Activated T-cell treated with anti-CD3 and anti-CD28 coated beads, Interleukin-2, amount 50 U/mL, for 1 hour (primary cell): ENCODE data around the gene NDOR1.
A peak's percentile ranks its signal among the peaks of the same experiment; 100 is the strongest.

Source experiments
- DNase-seq: peaks from one replicate; pipeline ENCODE4 v3.0.0-alpha.2; 2020

NDOR1 gene

DNA sequence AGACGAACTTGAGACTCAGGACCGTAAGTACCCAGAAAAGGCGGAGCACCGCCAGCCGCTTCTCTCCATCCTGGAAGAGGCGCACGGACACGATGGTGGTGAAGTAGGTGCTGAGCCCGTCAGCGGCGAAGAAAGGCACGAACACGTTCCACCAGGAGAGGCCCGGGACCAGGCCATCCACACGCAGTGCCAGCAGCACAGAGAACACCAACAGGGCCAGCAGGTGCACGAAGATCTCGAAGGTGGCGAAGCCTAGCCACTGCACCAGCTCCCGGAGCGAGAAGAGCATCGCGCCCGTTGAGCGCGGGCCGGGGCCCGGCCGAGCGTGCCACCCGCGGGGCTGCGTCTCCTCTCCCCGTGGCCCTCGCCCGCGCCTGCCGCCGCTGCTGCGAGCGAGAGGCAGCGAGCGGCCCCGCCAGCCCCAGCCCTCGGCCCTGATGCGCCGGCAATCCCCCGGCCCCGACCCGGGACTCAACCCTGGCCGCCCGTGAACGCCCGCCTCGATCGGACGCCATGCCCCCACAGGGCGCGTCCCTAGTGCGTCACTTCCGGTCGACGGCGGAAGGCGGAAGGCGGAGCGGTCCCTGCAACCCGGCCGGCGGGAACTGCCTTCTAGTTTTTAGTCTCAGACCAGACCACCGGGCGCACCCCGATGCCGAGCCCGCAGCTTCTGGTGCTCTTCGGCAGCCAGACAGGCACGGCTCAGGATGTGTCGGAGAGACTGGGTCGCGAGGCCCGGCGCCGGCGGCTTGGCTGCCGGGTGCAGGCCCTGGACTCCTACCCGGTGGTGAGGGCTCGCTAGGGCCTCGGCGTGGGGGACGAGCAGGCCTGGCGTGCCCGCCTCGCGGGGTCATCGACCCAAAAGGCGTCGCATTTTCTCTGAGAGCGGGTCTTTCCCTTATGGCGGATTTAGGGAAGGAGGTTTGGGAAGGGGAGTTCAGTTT, at the start of gene NDOR1, which contains the start of gene TMEM203:
NDOR1 (plus strand) TSS at position 575 of the 944 bp plus-strand sequence; CDS start at position 653, 78 bp downstream.
TMEM203 (minus strand) TSS at position 523 of the 944 bp plus-strand sequence; CDS start at position 289, 234 bp downstream.
- peak; percentile 93 for DNase-seq

DNA sequence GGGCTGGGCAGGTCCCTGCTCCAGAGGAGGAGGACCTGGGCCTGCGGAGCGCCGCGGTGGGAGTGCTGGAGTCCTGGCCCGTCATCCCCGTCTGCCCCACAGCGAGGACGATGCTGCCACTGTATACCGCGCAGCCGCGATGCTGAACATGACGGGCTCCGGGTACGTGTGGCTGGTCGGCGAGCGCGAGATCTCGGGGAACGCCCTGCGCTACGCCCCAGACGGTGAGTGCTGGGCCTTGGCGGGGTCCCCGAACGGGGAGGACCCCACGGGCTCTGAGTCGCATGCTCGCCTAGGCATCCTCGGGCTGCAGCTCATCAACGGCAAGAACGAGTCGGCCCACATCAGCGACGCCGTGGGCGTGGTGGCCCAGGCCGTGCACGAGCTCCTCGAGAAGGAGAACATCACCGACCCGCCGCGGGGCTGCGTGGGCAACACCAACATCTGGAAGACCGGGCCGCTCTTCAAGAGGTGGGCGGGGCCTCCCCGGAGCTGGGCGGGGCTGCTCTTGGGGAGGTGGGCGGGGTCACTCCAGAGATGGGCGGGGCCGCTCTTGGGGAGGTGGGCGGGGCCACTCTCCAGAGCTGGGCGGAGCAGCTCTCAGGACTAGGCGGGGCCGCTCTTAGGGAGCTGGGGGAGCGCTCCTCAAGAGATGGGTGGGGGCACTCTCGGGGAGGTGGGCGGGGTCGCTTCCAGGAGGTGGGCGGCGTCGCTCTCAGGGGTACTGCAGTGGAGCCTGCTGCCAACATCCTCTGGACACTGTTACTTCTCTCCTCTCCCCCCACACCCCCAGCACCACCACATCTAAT, 48.7 kb upstream of the NDOR1 start:
- DNase-seq: peak; percentile 63

DNA sequence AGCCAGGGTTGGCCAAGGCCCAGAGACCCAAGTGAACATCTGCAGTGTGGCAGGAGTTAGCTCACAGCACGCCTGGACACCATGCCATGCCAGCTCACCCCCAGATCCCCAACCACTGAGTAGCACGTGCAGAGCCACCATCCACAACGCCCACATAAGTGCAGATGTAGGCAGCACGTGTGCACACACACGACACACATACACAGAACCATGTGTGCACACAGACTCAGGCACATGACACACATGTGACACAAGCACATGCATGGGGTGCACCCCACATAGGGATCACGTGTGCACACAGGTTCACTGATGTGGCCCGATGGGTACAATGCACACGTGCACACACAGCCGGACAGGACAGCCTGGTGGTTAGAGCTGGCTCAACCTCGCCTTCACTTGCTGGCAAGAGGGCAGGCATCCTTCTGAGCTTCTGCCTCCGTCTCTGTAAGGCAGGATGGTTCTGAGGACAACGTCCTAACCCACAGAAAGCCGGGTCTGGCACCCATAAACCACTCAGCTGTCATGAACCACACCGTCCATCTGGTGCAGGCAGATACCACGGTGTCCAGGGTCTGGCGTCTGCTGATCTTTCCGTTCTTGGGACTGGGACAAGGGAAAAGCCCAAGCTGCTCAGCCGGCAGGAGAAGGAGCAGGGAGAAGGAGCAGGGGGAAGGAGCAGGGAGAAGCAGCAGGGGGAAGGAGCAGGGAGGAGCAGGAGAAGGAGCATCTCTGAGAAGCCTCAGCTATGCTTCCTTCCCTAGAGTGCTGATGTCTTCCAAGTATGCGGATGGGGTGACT, 47.7 kb upstream of the NDOR1 start:
- DNase-seq: no peak

GRCh38 chr9:137158625-137159024, 46.9 kb upstream of the NDOR1 start:
- DNase-seq: no peak

GRCh38 chr9:137159105-137160053, 46.1 kb upstream of the NDOR1 start:
- no peak for DNase-seq

DNA sequence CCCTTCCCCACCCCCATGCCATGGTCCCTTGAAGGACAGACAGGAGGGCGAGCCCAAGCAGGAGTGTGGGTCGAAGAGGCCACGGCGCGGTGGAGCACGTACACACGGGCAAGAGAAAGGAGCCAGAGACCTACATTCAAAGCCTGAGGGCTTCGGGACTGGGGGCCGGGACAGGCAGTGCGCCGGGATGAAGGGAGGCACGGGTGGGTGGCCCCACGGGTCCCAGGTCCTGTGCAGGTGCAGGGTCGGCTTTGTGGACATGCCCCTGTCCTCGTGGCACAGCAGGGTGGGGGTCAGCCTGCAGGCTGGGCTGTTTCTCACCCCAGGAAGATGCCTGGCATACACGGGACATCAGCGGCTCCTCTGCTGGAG, 45.5 kb upstream of the NDOR1 start:
- DNase-seq: no peak

DNA sequence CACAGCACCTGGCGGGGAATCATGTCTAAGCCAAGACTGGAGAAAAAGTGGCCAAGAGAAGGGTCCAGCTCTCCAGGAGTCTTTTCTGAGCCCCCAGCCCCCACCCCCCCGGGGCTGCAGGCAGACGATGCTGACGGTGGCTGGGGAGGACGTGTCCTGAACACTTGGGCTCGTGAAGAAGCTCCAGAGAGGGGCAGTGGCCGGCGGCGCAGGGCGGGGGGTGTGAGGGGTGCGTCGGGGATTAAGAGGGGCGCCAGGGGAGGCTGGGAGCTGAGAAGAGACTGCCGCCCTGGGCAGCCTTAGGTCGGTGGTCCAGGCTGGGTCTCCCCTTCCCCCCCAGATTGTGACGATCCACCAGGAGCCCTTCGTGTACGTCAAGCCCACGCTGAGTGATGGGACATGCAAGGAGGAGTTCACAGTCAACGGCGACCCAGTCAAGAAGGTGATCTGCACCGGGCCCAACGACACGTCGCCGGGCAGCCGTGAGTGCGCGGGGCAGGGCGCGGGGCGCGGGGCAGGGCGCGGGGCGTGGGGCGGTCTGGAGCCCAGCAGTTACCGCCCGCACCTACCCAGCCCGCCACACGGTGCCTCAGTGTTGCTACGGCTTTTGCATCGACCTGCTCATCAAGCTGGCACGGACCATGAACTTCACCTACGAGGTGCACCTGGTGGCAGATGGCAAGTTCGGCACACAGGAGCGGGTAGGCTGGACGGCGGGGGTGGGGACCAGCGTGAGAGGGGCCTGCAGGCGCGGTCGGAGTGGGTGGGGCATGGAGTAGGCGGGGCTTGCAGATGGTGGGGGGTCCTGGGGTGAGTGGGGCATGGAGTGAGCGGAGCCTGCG, 44.6 kb upstream of the NDOR1 start:
- no peak for DNase-seq

- no peak for DNase-seq
Observed at GRCh38 chr9:137161558-137162486, 43.7 kb upstream of the NDOR1 start.

- peak; percentile 34 for DNase-seq
Observed at GRCh38 chr9:137162505-137163364, 42.8 kb upstream of the NDOR1 start.

GRCh38 chr9:137163365-137163715, 42.2 kb upstream of the NDOR1 start:
- DNase-seq: no peak

DNA sequence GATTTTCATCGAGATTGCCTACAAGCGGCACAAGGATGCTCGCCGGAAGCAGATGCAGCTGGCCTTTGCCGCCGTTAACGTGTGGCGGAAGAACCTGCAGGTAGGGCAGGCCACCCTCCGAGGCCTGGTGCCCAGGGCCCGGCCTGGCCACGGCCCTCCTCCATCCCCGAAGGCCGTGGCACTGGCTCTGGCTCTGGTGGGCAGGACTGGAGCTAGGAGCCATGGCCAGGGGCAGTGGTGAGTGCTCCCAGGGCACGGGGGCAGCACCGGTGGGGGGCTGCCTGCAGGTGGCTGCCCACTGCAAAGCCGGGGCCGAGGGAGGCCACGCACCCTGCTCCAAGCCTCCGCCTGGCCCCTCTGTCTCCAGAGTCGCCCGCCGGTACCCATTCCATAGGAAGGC, 41.7 kb upstream of the NDOR1 start:
- DNase-seq: no peak

- DNase-seq: no peak
Observed at GRCh38 chr9:137164370-137165249, 40.9 kb upstream of the NDOR1 start.

GRCh38 chr9:137165250-137165836, 40.2 kb upstream of the NDOR1 start:
- DNase-seq: no peak

DNA sequence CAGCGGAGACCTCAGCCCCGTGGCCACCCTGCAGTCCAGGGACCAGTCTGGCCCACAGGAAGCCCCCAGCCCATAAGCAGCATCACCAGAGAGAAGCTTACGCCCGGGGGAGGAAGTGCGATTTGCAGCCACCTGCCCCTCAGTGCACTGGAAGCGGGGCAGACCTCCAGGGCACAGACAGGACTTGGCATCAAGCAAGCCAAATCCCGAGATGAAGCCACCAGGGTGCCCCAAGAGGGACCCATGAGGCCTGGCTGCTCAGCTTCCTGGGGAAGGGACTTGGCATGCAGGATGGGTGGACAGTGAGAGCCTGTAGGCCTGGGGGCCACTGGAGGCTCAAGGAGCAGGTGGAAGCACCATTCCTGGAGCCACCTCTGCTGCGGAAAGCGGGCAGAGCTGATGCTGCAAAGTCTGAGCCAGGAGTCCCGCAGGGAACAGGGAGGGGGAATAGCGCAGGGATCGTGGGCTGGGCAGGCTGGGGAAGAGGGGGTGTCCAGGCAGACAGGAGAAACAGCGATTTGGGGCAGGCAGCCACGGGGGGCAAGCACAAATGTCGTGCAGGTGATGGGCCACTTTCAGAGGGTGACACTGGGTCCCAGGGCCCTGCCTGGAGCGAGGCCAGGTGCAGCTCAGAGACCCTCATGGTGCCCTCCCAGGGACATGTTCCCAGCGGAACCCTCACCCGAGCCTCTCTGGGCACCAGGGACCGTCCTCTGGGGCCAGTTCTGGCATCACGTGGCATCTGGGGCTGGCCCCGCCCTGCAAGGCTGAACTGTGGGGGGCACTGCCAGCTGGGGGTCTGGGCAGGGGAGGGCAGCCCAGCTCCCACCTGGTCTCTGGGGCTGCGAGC, 38.9 kb upstream of the NDOR1 start:
- no peak for DNase-seq

DNA sequence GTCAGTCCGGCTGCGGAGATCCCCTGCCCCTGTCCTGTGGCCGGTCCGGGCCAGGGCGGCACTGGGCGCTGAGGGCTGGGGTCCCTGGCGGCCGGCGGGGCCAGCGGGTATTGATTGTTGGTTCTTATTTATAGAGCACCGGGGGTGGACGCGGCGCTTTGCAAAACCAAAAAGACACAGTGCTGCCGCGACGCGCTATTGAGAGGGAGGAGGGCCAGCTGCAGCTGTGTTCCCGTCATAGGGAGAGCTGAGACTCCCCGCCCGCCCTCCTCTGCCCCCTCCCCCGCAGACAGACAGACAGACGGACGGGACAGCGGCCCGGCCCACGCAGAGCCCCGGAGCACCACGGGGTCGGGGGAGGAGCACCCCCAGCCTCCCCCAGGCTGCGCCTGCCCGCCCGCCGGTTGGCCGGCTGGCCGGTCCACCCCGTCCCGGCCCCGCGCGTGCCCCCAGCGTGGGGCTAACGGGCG, 38.2 kb upstream of the NDOR1 start:
- no peak for DNase-seq
